Posterior vena cava (tissue), 2 donors: ENCODE measurements around the gene KCNMB1. TPM values are rescaled to one million over a fixed set of nuclear protein-coding genes. Genes with fewer than 3 reads are reported as not detected.

Experiments
- DNase-seq: peaks from one replicate; pipeline ENCODE4 v3.0.0-alpha.2; 2020; ENCODE audit warnings: low spot score
- intact Hi-C, 2 donors: fragments of 100-400 bp; cut with DNase I; formaldehyde crosslinking; loops; one replicate each; pipeline versions ENCODE4 v1.14.1 to v1.14.2; 2022 to 2023
- long read RNA-seq, 2 donors: library from polyadenylated mRNA; unstranded; transcript quantifications; one replicate each; pipeline ENCODE4 v2.0.0, GENCODE V29; 2020 to 2021
- total RNA-seq, 2 donors: library from RNA; stranded (reverse); fragmentation: NEBNext Ultra II Directional; extraction: Animal tissue kit (Norgen Biotek cat#: 25700); gene quantifications; one replicate each; pipeline ENCODE4 v1.2.1, GENCODE V29; 2021
- donor health status: DM: yes; HTN: yes; CAD: no.
- donor health status: DM: yes; HTN: yes; CAD: no.

Gene KCNMB1
- 10 to 100 TPM; 48.6 to 61.6 TPM for total RNA-seq
- long read RNA-seq, donor 1, full-length matches to known transcripts: 80 of 105 reads
- long read RNA-seq, donor 1, partial matches to known transcripts: 6 of 105 reads
- long read RNA-seq, donor 1, other reads (novel, unspliced or antisense): 19 of 105 reads
- long read RNA-seq, donor 2, full-length matches to known transcripts: 238 of 277 reads
- long read RNA-seq, donor 2, partial matches to known transcripts: 11 of 277 reads
- long read RNA-seq, donor 2, other reads (novel, unspliced or antisense): 28 of 277 reads

- intact Hi-C loops: no loop called here
- DNase-seq: no peak
These were observed at the start of gene KCNMB1 for GRCh38 chr5:170388818-170389549. KCNMB1 (minus strand) TSS chr5:170389367; CDS start chr5:170385447, 3,920 bp downstream.

- intact Hi-C loops: loop anchor here in 1 of 2 donors (10.0 kb wide), 1 partner anchor 186 kb away; no protein-coding TSS in a partner anchor
- DNase-seq: no peak
These were observed 49.4 kb upstream of the KCNMB1 start for GRCh38 chr5:170438581-170438980.

GRCh38 chr5:170437621-170438375 lies 48.6 kb upstream of the KCNMB1 start:
- DNase-seq: no peak
- intact Hi-C loops: loop anchor here in 1 of 2 donors (10.0 kb wide), 1 partner anchor 187 kb away; no protein-coding TSS in a partner anchor

DNA sequence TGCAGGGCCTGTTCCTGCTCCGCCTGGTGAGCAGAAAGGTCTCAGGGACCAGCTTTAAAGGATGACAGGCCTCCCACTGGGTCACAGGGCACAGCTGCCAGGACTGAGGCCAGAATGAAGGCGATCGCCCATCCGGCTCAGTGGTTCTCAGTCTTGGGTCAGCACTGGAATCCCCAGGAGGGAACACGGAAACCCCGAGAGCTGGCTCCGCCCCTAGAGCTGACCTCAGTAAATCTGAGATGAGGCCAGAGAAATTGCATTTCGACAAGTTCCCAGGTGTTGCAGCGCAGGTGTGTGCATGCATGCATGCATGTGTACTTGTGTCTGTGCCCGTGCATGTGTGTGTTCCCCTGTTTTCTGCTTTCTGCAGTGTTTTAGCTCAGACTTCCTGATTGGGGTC lies 47.2 kb upstream of the KCNMB1 start:
- intact Hi-C loops: loop anchor here in 1 of 2 donors (10.0 kb wide), 1 partner anchor 188 kb away; no protein-coding TSS in a partner anchor
- DNase-seq: no peak

DNA sequence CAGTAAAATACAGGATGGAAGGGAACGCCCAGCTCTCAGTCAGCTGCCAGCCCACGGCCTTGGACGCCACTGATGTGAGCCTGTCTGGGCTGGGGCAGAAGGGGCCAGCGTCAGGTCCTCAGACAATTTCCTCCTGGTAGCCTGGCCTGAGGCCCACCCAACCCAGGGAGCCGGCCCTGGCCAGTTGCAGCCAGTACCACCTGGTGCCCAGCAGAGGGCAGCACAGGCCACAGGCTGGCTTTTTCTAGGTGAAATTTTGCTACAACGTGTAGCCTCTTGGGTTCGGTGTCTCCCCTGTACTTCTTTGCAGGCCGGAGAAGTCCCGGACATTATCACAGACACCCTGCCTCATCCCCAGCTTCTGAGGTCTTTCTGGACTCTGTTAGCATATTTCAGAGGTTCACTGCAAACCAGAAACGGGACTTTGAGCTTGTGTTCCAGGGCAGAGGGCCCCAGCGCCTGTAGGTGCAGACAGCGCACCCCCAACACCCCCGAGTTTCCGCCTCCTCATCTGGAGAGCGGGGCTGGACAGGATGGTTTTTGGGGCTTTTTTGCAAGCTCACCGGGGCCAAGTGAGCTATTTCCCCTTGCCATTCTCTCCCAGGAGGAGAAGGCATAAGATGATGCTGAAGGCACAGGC lies 45.9 kb upstream of the KCNMB1 start:
- intact Hi-C loops: loop anchor here (2.0 to 10.0 kb wide), 2 partner anchors 190 kb away; no protein-coding TSS in a partner anchor
- DNase-seq: peak; percentile 89

- no peak for DNase-seq
- intact Hi-C loops: loop anchor here in 1 of 2 donors (10.0 kb wide), 1 partner anchor 192 kb away; no protein-coding TSS in a partner anchor
These were observed 43.5 kb upstream of the KCNMB1 start for GRCh38 chr5:170432669-170433068.

GRCh38 chr5:170431571-170431970 lies 42.4 kb upstream of the KCNMB1 start:
- no peak for DNase-seq
- intact Hi-C loops: loop anchor here in 1 of 2 donors (10.0 kb wide), 1 partner anchor 193 kb away; no protein-coding TSS in a partner anchor

DNA sequence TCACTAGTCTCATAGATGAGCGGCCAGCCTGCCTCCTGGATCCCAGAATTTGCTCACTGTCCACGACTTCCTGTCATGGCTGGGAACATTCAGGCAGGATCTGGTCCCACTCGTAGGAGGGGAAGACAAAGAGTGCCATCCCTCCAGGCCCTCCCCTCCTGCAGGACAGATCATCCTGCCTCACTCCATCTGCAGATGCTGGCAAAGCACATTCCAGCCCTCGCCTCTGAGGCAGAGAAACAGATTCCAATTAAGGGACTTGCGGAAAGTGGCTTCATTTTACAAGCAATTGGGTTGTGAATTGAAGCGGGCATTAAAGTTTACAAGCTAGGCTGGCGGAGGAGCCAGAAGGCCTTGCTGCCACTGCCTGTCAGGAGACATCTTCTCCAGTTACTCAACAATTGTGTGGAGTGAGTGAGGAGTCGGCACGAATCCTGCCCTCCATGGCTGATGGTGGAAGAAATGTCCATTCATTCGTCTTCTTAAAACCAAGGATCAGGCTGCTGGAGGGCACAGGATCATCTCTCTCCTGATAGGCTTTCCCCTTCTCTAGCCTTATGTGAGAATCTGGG lies 41.8 kb upstream of the KCNMB1 start:
- intact Hi-C loops: loop anchor here in 1 of 2 donors (10.0 kb wide), 1 partner anchor 194 kb away; no protein-coding TSS in a partner anchor
- DNase-seq: no peak

GRCh38 chr5:170430256-170430655 lies 41.1 kb upstream of the KCNMB1 start:
- no peak for DNase-seq
- intact Hi-C loops: loop anchor here in 1 of 2 donors (10.0 kb wide), 1 partner anchor 195 kb away; no protein-coding TSS in a partner anchor

- no peak for DNase-seq
- intact Hi-C loops: loop anchor here (10.0 kb wide), 2 partner anchors 164 to 204 kb away; no protein-coding TSS in a partner anchor
These were observed 39.8 kb upstream of the KCNMB1 start for GRCh38 chr5:170429014-170429413.

- intact Hi-C loops: loop anchor here (10.0 kb wide), 2 partner anchors 163 to 203 kb away; no protein-coding TSS in a partner anchor
- DNase-seq: peak; percentile 76
These were observed 38.6 kb upstream of the KCNMB1 start for GRCh38 chr5:170427672-170428236.

DNA sequence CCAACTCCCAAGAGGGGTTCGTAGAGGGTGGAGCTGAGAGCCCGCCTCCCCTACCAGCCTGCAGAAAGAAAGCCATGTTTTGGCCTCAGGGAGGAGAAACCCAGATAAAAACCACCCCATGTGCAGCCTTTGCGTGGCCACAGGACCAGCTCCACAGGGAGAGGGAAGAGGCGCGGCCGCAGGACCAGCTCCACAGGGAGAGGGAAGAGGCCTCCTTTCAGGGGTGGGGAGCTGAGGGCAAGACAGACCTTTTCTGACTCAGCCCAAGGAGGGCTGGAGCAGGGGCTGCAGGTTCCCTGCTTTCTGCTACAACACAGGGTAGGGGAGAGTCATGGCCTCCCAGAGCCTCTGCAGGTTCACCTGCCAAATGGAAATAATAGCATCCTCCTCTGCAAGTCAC lies 37.6 kb upstream of the KCNMB1 start:
- DNase-seq: peak; percentile 52
- intact Hi-C loops: loop anchor here (10.0 kb wide), 2 partner anchors 162 to 202 kb away; no protein-coding TSS in a partner anchor

DNA sequence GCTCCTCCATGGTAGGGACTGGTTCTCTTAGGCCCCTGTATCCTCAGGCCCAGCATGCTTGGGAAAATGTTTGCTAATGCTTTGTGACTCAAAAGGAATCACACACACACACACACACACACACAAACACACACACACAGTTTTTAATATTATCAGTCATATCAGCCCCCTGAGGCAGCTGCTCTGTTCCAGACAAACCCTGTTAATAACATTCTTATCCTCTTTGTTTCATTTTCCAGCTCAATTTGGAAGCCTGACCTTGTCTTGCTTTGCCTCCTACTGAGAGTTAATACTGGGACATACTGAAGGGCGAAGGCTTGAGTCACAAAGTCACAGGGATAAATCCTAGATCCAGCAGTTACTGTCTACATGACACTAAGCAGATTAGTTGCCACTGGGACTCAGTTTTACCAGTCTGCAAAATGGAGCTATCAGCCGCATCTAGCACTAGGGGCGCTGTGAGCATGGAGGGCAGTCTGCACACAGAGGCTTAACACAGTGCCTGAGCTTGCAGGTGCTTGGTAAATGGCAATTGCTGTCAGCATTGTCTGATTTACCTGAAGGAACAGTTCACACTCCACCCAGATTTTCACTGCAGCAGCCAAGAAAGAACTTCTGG lies 37.1 kb upstream of the KCNMB1 start:
- intact Hi-C loops: loop anchor here (10.0 kb wide), 2 partner anchors 161 to 201 kb away; no protein-coding TSS in a partner anchor
- DNase-seq: no peak

DNA sequence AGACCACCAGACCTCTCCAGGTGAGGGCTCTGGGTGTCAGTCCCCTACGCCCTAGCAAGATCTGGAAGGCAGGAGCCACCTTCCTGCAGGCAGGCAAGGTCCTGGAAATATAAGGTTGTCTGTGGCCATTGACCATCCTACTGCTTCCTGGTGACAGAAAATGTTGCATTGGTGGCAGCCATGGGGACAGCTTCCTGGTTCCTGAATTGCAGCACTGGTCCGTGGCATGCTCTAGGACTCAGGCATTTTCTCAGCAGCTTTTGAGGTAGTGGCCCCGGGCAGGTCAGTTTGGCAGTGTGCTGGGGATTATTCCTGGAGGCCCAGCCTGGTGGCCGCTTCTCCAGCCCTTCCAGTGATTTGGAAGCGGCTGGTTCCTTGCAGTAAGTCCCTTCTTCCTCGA lies 36.6 kb upstream of the KCNMB1 start:
- intact Hi-C loops: loop anchor here (10.0 kb wide), 2 partner anchors 161 to 201 kb away; no protein-coding TSS in a partner anchor
- peak; percentile 46 for DNase-seq

DNA sequence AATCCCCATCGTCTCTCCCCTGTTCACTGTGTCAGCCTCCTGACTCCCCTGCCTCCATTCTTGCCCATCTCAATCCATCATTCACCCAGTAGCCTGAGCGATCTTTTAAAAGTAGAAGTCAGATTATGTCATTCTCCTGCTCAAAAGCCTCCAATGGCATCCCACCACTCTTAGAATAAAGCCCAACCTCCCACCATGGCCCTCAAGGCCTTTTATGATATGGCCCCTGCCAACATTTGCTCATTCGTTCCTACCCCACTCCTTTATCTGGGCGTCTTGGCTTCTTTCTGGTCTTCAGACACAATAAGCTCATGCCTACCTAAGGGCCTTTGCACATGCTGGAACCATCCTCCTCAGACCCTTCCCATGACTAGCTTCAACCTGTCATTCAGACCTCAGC lies 35.5 kb upstream of the KCNMB1 start:
- intact Hi-C loops: loop anchor here (10.0 kb wide), 2 partner anchors 160 to 200 kb away; no protein-coding TSS in a partner anchor
- DNase-seq: no peak

- DNase-seq: no peak
These were observed 34.5 kb upstream of the KCNMB1 start for GRCh38 chr5:170423692-170424091.

DNA sequence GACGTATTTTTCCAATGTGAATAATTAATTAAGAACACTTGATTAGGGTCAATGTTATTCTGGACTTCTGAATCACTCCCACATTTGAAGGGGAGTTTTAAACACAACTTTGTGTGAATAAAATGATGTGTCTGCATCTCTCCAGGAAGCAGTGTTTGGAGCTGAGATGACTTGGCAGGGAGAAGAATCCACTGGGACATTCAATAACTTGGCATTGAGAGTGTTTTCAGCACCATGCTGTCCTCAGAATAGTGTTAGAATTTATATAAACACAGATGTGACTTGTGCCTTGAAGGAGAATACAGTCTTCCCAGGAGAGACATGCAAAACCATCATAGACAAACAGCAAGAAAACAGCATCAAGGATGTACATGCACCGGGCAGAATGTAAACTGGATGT lies 32.7 kb upstream of the KCNMB1 start:
- intact Hi-C loops: loop anchor here (10.0 kb wide), 2 partner anchors 157 to 197 kb away; no protein-coding TSS in a partner anchor
- no peak for DNase-seq

More at GRCh38 chr5:170423692-170424091, 34.5 kb upstream of the KCNMB1 start:
- intact Hi-C loops: loop anchor here (10.0 kb wide), 2 partner anchors 159 to 199 kb away; no protein-coding TSS in a partner anchor
